ENCODE measurements around the gene PLXNA1. TPM values are rescaled to one million over a fixed set of nuclear protein-coding genes. Genes with fewer than 3 reads are reported as not detected.

Gene PLXNA1
- polyA plus RNA-seq (2013): 0.16 TPM

- H3K27me3 ChIP-seq (replicated peaks in 2 of 5; ENCODE audit: control insufficient read depth in 4 of 5, insufficient read depth in 5 of 5, low read length in 4 of 5): peaks cover 2 to 84% (median 26%) of the 10 kb centered on the region in 5 experiments
- H3K4me1 ChIP-seq (ENCODE audit: control extremely low read depth in 1 of 4, control insufficient read depth in 4 of 4, insufficient read depth in 4 of 4, low read length in 3 of 4): peaks cover 0 to 24% (median 21%) of the 10 kb centered on the region in 4 experiments
- CTCF ChIA-PET: interaction anchor here (1.2 to 2.0 kb wide), 4 partner anchors 9 to 231 kb away, joined by 4 to 5 read pairs (median 4); no protein-coding TSS in a partner anchor
- peak; percentile 42 to 73 (median 64) for DNase-seq
- H3K4me3 ChIP-seq (ENCODE audit: control insufficient read depth in 1 of 7, extremely low read depth in 1 of 7, insufficient read depth in 4 of 7, low read depth in 2 of 7, low read length in 6 of 7): peak within 1 kb of the TSS in 6 of 7 experiments; percentile 17 to 57 (median 42)
- H3K27ac ChIP-seq (ENCODE audit: insufficient read depth in 1 of 2, low read depth in 1 of 2, low read length in 2 of 2, poor library complexity in 1 of 2, severe bottlenecking in 2 of 2): no peak within 1 kb of the TSS
- under 1% methylated on average over 61 of the region's 89 CpGs for WGBS (ENCODE audit: insufficient coverage)
- POLR2A ChIA-PET: no interaction called here
- H3K9me3 ChIP-seq (ENCODE audit: control extremely low read depth in 1 of 5, control insufficient read depth in 4 of 5, insufficient read depth in 2 of 5, low read depth in 1 of 5, low read length in 4 of 5): peaks cover 0 to 11% (median 6%) of the 10 kb centered on the region in 5 experiments
- H3K36me3 ChIP-seq (ENCODE audit: control insufficient read depth in 4 of 4, insufficient read depth in 4 of 4, low read length in 3 of 4): no peaks in the 10 kb centered on the region
Measured at GRCh38 chr3:126982471-126983175, at the start of gene PLXNA1. TSS of gene PLXNA1 (plus strand) at chr3:126983115. CDS start at chr3:126988594, 5,479 bp downstream.

- DNase-seq: no peak
- CTCF ChIA-PET: interaction anchor here (0.6 to 1.6 kb wide), 3 partner anchors 10 to 86 kb away, joined by 3 to 4 read pairs (median 3); no protein-coding TSS in a partner anchor
Measured at GRCh38 chr3:126934031-126934531, 48.8 kb upstream of the PLXNA1 start.

GRCh38 chr3:126934991-126935390 lies 47.9 kb upstream of the PLXNA1 start:
- Histone ChIP-seq H3K27me3 (replicated peaks in 2 of 5; ENCODE audit: control insufficient read depth in 4 of 5, insufficient read depth in 5 of 5, low read length in 4 of 5) (peaks cover 0 to 62% (median 30%) of the 10 kb centered on the region in 5 experiments), H3K4me3 (ENCODE audit: control insufficient read depth in 1 of 7, extremely low read depth in 1 of 7, insufficient read depth in 4 of 7, low read depth in 2 of 7, low read length in 6 of 7) (no peak overlapping the region), H3K27ac (ENCODE audit: insufficient read depth in 1 of 2, low read depth in 1 of 2, low read length in 2 of 2, poor library complexity in 1 of 2, severe bottlenecking in 2 of 2) (no peak overlapping the region), H3K9me3 (ENCODE audit: control extremely low read depth in 1 of 5, control insufficient read depth in 4 of 5, insufficient read depth in 2 of 5, low read depth in 1 of 5, low read length in 4 of 5) (no peaks in the 10 kb centered on the region), H3K4me1 (ENCODE audit: control extremely low read depth in 1 of 4, control insufficient read depth in 4 of 4, insufficient read depth in 4 of 4, low read length in 3 of 4) (peaks cover 0 to 9% (median 0%) of the 10 kb centered on the region in 4 experiments), H3K36me3 (ENCODE audit: control insufficient read depth in 4 of 4, insufficient read depth in 4 of 4, low read length in 3 of 4) (no peaks in the 10 kb centered on the region)
- ChIA-PET CTCF (interaction anchor here (0.6 to 1.3 kb wide), 2 partner anchors 10 to 85 kb away, joined by 3 read pairs; no protein-coding TSS in a partner anchor), POLR2A (no interaction called here)
- DNase-seq: no peak
- 97% methylated on average over 8 of the region's 8 CpGs for WGBS (ENCODE audit: insufficient coverage)

More at GRCh38 chr3:126934031-126934531, 48.8 kb upstream of the PLXNA1 start:
- Histone ChIP-seq H3K27me3 (replicated peaks in 2 of 5; ENCODE audit: control insufficient read depth in 4 of 5, insufficient read depth in 5 of 5, low read length in 4 of 5) (peaks cover 0 to 70% (median 33%) of the 10 kb centered on the region in 5 experiments), H3K9me3 (ENCODE audit: control extremely low read depth in 1 of 5, control insufficient read depth in 4 of 5, insufficient read depth in 2 of 5, low read depth in 1 of 5, low read length in 4 of 5) (no peaks in the 10 kb centered on the region), H3K27ac (ENCODE audit: insufficient read depth in 1 of 2, low read depth in 1 of 2, low read length in 2 of 2, poor library complexity in 1 of 2, severe bottlenecking in 2 of 2) (no peak overlapping the region), H3K4me3 (ENCODE audit: control insufficient read depth in 1 of 7, extremely low read depth in 1 of 7, insufficient read depth in 4 of 7, low read depth in 2 of 7, low read length in 6 of 7) (no peak overlapping the region), H3K36me3 (ENCODE audit: control insufficient read depth in 4 of 4, insufficient read depth in 4 of 4, low read length in 3 of 4) (no peaks in the 10 kb centered on the region), H3K4me1 (ENCODE audit: control extremely low read depth in 1 of 4, control insufficient read depth in 4 of 4, insufficient read depth in 4 of 4, low read length in 3 of 4) (peaks cover 0 to 9% (median 0%) of the 10 kb centered on the region in 4 experiments)
- POLR2A ChIA-PET: no interaction called here
- WGBS (ENCODE audit: insufficient coverage): 100% methylated on average over 1 of the region's 4 CpGs

GRCh38 chr3:126935756-126936509 lies 47.0 kb upstream of the PLXNA1 start:
- Histone ChIP-seq H3K27me3 (replicated peaks in 2 of 5; ENCODE audit: control insufficient read depth in 4 of 5, insufficient read depth in 5 of 5, low read length in 4 of 5) (peaks cover 0 to 53% (median 21%) of the 10 kb centered on the region in 5 experiments), H3K27ac (ENCODE audit: insufficient read depth in 1 of 2, low read depth in 1 of 2, low read length in 2 of 2, poor library complexity in 1 of 2, severe bottlenecking in 2 of 2) (no peak overlapping the region), H3K4me1 (ENCODE audit: control extremely low read depth in 1 of 4, control insufficient read depth in 4 of 4, insufficient read depth in 4 of 4, low read length in 3 of 4) (peaks cover 0 to 9% (median 0%) of the 10 kb centered on the region in 4 experiments), H3K36me3 (ENCODE audit: control insufficient read depth in 4 of 4, insufficient read depth in 4 of 4, low read length in 3 of 4) (no peaks in the 10 kb centered on the region), H3K4me3 (ENCODE audit: control insufficient read depth in 1 of 7, extremely low read depth in 1 of 7, insufficient read depth in 4 of 7, low read depth in 2 of 7, low read length in 6 of 7) (no peak overlapping the region), H3K9me3 (ENCODE audit: control extremely low read depth in 1 of 5, control insufficient read depth in 4 of 5, insufficient read depth in 2 of 5, low read depth in 1 of 5, low read length in 4 of 5) (no peaks in the 10 kb centered on the region)
- ChIA-PET POLR2A (no interaction called here), CTCF (interaction anchor here (0.6 to 1.3 kb wide), 2 partner anchors 11 to 28 kb away, joined by 3 read pairs; no protein-coding TSS in a partner anchor)
- DNase-seq: peak; percentile 7 to 49 (median 45)
- WGBS (ENCODE audit: insufficient coverage): 85% methylated on average over 2 of the region's 4 CpGs

GRCh38 chr3:126936853-126937425 lies 46.0 kb upstream of the PLXNA1 start:
- H3K9me3 ChIP-seq (ENCODE audit: control extremely low read depth in 1 of 5, control insufficient read depth in 4 of 5, insufficient read depth in 2 of 5, low read depth in 1 of 5, low read length in 4 of 5): no peaks in the 10 kb centered on the region
- ChIA-PET CTCF (no interaction called here), POLR2A (no interaction called here)
- no peak overlapping the region for H3K4me3 ChIP-seq (ENCODE audit: control insufficient read depth in 1 of 7, extremely low read depth in 1 of 7, insufficient read depth in 4 of 7, low read depth in 2 of 7, low read length in 6 of 7)
- H3K27ac ChIP-seq (ENCODE audit: insufficient read depth in 1 of 2, low read depth in 1 of 2, low read length in 2 of 2, poor library complexity in 1 of 2, severe bottlenecking in 2 of 2): no peak overlapping the region
- no peaks in the 10 kb centered on the region for H3K36me3 ChIP-seq (ENCODE audit: control insufficient read depth in 4 of 4, insufficient read depth in 4 of 4, low read length in 3 of 4)
- H3K4me1 ChIP-seq (ENCODE audit: control extremely low read depth in 1 of 4, control insufficient read depth in 4 of 4, insufficient read depth in 4 of 4, low read length in 3 of 4): peaks cover 0 to 9% (median 0%) of the 10 kb centered on the region in 4 experiments
- 100% methylated on average over 3 of the region's 6 CpGs for WGBS (ENCODE audit: insufficient coverage)
- DNase-seq: no peak
- peaks cover 0 to 45% (median 18%) of the 10 kb centered on the region in 5 experiments for H3K27me3 ChIP-seq (replicated peaks in 2 of 5; ENCODE audit: control insufficient read depth in 4 of 5, insufficient read depth in 5 of 5, low read length in 4 of 5)

- Histone ChIP-seq H3K27ac (ENCODE audit: insufficient read depth in 1 of 2, low read depth in 1 of 2, low read length in 2 of 2, poor library complexity in 1 of 2, severe bottlenecking in 2 of 2) (no peak overlapping the region), H3K4me1 (ENCODE audit: control extremely low read depth in 1 of 4, control insufficient read depth in 4 of 4, insufficient read depth in 4 of 4, low read length in 3 of 4) (peaks cover 0 to 9% (median 0%) of the 10 kb centered on the region in 4 experiments), H3K4me3 (ENCODE audit: control insufficient read depth in 1 of 7, extremely low read depth in 1 of 7, insufficient read depth in 4 of 7, low read depth in 2 of 7, low read length in 6 of 7) (no peak overlapping the region), H3K27me3 (replicated peaks in 2 of 5; ENCODE audit: control insufficient read depth in 4 of 5, insufficient read depth in 5 of 5, low read length in 4 of 5) (peaks cover 0 to 43% (median 15%) of the 10 kb centered on the region in 5 experiments), H3K9me3 (ENCODE audit: control extremely low read depth in 1 of 5, control insufficient read depth in 4 of 5, insufficient read depth in 2 of 5, low read depth in 1 of 5, low read length in 4 of 5) (no peaks in the 10 kb centered on the region), H3K36me3 (ENCODE audit: control insufficient read depth in 4 of 4, insufficient read depth in 4 of 4, low read length in 3 of 4) (no peaks in the 10 kb centered on the region)
- DNase-seq: no peak
- CTCF ChIA-PET: no interaction called here
- POLR2A ChIA-PET: no interaction called here
- 94% methylated on average over 2 of the region's 2 CpGs for WGBS (ENCODE audit: insufficient coverage)
Measured at GRCh38 chr3:126937533-126937932, 45.4 kb upstream of the PLXNA1 start.
